GM20431 (cell line): Measurements from ENCODE around the gene UBR7.
"Not testable (repeated sequence)": the region's sequence is repeated elsewhere in the genome, so short reads cannot be mapped to it uniquely, and the experiment has no call there.

Experiments
- in situ Hi-C: fragments of 300-500 bp; cut with MseI, MboI; formaldehyde crosslinking; loops from one replicate; pipeline ENCODE4 v1.15.0; 2020; ENCODE audit warnings: low sequenced_read_pairs; ENCODE audit not compliant: unreplicated experiment

The UBR7 gene, protein sequence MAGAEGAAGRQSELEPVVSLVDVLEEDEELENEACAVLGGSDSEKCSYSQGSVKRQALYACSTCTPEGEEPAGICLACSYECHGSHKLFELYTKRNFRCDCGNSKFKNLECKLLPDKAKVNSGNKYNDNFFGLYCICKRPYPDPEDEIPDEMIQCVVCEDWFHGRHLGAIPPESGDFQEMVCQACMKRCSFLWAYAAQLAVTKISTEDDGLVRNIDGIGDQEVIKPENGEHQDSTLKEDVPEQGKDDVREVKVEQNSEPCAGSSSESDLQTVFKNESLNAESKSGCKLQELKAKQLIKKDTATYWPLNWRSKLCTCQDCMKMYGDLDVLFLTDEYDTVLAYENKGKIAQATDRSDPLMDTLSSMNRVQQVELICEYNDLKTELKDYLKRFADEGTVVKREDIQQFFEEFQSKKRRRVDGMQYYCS

GRCh38 chr14:93206793-93207467, at the start of gene UBR7, which contains the start of gene GON7:
TSS of gene UBR7 (plus strand) at chr14:93207256. CDS start at chr14:93207292, 36 bp downstream.
TSS of gene GON7 (minus strand) at chr14:93207065. CDS start at chr14:93207037, 28 bp downstream.
- in situ Hi-C loops = no loop called here

DNA sequence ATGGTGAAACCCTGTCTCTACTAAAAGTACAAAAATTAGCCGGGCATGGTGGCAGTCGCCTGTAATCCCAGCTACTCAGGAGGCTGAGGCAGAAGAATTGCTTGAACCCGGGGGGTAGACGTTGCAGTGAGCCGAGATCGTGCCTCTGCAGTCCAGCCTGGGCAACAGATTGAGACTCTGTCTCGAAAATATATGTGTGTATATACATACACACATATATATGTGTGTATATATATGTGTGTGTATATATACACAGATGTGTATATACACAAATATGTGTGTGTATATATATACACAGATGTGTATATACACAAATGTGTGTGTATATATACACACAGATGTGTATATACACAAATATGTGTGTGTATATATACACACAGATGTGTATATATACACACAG, 48.7 kb upstream of the UBR7 start:
- in situ Hi-C loops = not testable (repeated sequence)

GRCh38 chr14:93159625-93160352, 47.3 kb upstream of the UBR7 start:
- in situ Hi-C loops = not testable (repeated sequence)

DNA sequence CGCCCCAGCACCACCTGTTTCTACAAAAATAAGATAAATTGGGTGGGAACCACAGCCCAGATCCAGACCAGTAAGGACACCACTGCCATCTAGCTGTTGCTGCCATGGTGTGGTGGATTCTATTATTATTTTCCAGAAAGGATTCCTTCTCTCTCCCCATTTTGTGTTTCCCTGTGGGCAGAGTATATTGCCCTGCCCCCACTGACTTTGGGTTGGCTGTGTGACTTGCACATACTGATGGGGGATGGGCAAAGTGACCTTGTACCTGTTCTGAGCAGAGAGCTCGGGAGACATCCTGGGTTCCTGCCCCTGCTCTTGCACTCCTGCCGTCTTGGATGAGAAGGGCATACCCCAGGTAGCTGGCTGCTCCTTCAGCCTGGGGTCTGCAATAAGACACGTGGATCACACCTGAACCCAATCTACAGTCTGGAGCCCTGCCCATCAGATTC, 46.7 kb upstream of the UBR7 start:
- in situ Hi-C loops = no loop called here

DNA sequence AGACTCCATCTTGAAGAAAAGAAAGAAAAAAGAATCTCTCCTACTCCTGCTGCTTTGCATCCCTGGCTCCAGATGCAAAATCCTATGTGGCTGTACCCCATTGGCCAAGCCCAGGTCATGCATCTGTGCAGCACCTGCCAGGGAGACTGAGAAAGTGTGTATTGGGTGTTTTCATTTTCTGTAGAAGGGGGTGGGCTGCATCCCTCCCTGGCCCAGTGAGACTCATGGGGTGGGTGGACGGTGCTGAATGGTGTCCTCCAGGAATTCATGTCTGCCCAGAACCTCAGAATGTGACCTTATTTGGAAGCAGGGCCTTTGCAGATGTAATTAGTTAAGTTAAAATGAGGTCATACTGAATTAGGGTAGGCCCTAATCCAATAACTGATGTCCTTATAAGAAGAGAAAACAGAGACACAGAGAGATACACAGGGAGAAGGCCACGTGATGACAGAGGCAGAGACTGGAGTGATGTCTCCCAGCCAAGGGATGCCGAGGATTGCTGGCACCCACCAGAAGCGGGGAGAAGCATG, 45.6 kb upstream of the UBR7 start:
- in situ Hi-C loops = no loop called here

- in situ Hi-C loops = no loop called here
Measured at GRCh38 chr14:93163564-93163963, 43.5 kb upstream of the UBR7 start.

GRCh38 chr14:93165271-93166265, 41.5 kb upstream of the UBR7 start:
- in situ Hi-C loops = not testable (repeated sequence)

DNA sequence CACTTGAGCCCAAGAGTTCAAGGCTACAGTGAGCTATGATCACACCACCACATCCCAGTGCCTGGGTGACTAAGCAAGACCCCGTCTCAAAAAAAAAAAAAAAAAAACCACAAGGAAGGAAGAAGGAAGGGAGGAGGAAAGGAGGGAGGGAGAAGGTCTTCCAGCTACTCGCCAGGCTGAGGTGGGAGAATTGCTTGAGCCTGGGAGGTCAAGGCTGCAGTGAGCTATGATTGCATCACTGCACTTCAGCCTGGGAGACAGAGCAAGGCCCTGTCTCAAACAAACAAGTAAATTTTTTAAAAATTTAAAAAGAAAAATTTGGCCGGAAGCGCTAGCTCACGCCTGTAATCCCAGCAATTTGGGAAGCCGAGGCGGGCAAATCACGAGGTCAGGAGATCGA, 38.4 kb upstream of the UBR7 start:
- in situ Hi-C loops = not testable (repeated sequence)

GRCh38 chr14:93169619-93170018, 37.4 kb upstream of the UBR7 start:
- in situ Hi-C loops = not testable (repeated sequence)

DNA sequence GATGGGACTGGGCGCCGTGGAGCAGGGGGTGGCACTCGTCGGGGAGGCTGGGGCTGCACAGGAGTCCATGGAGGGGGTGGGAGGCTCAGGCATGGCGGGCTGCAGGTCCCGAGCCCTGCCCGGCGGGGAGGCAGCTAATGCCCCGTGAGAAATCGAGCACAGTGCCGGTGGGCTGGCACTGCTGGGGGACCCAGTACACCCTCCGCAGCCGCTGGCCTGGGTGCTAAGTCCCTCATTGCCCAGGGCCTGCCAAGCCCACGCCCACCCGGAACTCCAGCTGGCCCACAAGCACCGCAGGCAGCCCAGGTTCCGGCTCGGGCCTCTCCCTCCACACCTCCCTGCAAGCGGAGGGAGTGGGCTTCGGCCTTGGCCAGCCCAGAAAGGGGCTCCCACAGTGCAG, 36.9 kb upstream of the UBR7 start:
- in situ Hi-C loops = not testable (repeated sequence)

DNA sequence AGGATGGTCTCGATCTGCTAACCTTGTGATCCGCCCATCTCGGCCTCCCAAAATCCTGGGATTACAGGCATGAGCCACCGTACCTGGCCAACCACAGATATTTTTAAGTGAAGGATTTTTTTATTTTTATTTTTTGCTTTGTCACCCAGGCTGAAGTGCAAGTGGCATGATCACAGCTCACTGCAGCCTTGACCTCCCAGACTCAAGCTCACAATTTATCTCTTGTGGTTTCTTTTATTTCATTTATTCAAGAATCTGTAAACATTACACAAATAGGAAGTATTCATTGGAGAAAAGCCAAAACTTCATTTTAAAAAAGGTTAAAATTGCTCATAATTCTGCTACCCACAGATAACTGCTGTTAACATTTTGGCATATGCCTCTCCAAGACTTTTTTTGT, 35.7 kb upstream of the UBR7 start:
- in situ Hi-C loops = no loop called here

DNA sequence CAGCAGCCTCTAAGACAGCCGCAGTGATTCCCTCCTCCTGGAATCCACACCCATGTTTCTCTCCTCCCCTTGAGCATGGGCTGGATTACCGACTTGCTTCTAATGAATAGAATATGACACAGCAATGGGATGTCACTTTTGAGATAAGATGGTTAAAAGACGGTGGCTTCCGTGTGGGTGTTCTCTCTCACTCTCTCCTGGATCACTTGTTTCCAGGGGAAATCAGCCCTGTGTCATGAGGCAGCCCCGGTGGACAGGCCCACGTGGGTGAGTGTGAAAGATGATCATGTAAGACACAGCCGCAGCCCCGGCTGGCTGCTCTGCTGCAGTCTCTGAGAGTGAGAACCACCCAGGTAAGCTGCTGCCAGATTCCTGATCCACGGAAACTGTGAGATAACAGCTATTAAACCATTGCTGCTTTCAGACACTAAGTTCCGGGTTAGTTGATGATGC, 33.1 kb upstream of the UBR7 start:
- in situ Hi-C loops = no loop called here

- in situ Hi-C loops = not testable (repeated sequence)
Measured at GRCh38 chr14:93174731-93175130, 32.3 kb upstream of the UBR7 start.

- in situ Hi-C loops = no loop called here
Measured at GRCh38 chr14:93175492-93175891, 31.6 kb upstream of the UBR7 start.

DNA sequence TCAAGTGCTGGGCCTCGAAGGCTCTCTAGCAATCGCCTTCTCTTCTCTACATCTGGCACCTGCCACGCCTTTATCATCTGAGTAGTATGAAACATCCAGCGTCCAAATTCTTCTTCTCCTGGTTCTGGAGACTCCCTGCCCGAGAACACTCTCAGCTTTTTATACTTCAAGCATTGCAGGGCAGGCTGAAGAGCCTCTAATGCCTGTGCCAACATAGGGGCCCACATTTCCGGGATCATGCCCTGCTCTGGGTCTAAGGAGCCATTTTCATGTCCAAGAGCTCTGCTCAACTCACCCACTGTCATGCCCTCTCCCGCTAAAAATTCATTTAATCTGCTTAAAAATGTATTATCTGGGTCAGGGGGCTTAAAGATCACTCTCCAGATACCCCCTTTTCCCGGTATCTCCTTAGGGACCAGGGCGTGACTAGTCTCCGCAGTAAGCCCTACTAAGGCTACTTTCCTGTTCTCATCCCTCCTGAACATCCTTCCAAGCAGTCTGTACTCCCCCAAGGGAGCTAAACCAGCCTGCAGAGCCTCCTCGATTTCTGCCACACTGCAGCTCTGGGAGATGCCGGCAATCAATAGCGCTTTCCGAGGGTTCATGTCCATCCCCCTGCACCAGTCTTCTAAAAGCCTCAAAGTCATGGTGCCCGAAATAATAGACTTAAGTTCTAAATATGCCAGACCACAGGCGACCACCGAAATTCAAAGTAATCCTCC, 23.3 kb upstream of the UBR7 start:
- in situ Hi-C loops = no loop called here

- in situ Hi-C loops = no loop called here
Measured at GRCh38 chr14:93184391-93185348, 22.4 kb upstream of the UBR7 start, which contains the start of the genes LYSET and MOAP1. TSS of gene LYSET (plus strand) at chr14:93185317. CDS start at chr14:93185406, 89 bp downstream. TSS of gene MOAP1 (minus strand) at chr14:93184897. CDS start at chr14:93184242, 655 bp downstream.

GRCh38 chr14:93185349-93185720, 21.7 kb upstream of the UBR7 start:
- in situ Hi-C loops = no loop called here
